Medulla oblongata (tissue), 1 donor: ENCODE measurements around the gene VIM.

Experiments used
- DNase-seq: peaks from one replicate; pipeline ENCODE4 v3.0.0-alpha.2; 2015; ENCODE audit errors: extremely low spot score

Gene VIM

GRCh38 chr10:17228091-17229015, at the start of gene VIM:
TSS of gene VIM (plus strand) at chr10:17228241. CDS start at chr10:17229423, 1,182 bp downstream.
- peak; percentile 54 for DNase-seq

DNA sequence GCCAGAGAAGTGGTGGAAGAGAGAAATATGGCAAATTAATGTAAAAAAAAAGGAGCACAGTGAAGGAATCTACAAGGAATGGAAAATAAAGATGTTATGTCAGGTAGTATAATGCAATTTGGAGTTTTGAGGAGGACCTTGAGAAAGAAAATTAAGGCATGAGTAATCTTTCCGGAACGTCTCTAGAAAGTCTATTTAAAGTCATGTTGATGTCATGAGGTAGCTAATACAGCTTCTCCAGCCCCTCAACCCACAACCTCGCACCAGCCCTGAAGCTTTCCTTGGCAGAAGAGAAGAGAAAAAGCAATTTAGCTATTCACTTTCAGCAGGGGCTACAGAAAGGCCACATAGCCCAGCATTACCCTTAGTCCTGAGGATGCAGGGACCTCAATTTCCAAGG, 49.0 kb upstream of the VIM start:
- DNase-seq: no peak

- no peak for DNase-seq
Measured at GRCh38 chr10:17181110-17181509, 46.9 kb upstream of the VIM start.

DNA sequence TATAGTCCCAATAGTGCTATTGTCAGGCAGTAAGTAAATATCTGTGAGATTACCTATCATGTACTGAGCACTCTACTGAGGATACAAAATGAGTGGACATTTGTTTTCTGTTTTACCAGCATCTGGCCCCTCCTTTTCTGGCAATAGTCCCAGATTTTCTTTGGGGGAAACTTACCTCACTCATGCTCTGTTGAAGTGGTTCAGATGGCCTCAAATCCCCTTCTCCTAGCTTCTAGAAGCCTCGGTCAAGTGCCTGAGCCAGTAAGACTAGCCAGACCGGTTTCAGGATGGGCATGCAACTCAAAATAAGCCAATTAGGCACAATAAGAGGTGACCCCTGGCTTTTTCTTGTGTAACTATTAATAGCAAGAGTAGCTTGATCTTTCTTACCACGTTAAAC, 46.3 kb upstream of the VIM start:
- DNase-seq: no peak

- DNase-seq: no peak
Measured at GRCh38 chr10:17183110-17183509, 44.9 kb upstream of the VIM start.

DNA sequence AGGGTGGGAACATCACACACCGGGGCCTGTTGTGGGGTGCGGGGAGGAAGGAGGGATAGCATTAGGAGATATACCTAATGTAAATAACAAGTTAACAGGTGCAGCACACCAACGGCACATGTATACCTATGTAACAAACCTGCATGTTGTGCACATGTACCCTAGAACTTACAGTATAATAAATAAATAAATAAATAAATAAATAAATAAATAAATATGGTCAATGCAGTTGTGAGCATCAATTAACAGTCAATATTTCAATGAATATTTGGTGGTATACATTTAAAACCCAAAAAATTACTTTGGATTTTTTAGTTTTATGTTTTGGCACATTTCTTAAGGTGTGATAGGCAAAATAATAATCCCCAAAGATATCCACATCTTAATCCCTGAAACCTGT, 42.2 kb upstream of the VIM start:
- no peak for DNase-seq

GRCh38 chr10:17188644-17189172, 39.3 kb upstream of the VIM start:
- DNase-seq: no peak

- DNase-seq: no peak
Measured at GRCh38 chr10:17190602-17191001, 37.4 kb upstream of the VIM start.

DNA sequence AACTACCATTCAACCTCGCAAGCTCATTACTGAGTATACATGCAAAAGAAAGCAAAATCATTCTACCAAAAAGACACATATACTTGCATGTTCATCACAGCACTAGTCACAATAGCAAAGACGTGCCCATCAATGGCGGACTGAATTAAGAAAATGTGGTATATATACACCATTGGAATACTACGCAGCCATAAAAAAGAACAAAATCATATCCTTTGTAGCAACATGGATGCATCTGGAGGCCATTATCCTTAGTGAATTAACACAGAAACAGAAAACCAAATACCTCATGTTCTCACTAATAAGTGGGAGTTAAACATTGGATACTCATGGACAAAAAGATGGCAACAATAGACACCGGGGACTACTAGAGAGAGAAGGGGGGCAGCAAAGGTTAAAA, 33.0 kb upstream of the VIM start:
- DNase-seq: no peak

DNA sequence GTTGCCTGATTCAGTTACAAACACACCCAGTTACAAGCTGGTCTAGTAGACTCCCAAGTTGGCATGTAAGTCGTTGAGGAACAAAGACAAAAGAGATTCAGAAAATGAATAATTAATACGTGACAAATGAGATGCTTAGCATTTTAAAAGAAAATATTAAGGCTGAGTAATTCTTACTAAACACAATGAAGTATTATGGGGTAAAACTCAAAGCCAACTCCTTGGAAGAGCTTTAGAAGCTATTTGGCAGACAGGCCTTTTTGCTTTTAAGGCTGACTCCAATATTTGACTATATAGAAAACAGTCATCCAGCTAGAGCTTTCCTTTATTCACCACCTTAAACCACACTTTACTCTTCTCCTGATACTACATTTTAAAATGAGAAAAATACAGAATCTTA, 32.0 kb upstream of the VIM start:
- DNase-seq: no peak

DNA sequence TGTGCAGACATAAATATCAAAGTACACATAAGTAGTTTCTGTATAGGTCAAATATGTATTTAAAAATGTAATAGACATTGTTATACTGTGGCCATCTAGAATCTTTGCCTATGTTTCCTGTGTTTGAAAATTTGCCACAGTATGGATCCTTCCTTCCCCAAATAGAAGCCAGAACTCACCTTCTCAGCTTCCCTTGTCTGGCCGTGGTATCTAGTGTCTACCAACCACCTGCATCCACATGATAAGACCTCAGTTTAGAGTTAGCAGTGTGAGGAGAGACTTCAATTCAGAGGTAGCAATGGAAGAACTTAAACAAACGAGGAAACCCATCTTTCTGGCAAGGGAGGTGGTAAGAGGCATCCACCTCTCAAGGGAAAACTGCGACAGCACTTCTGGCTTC, 31.5 kb upstream of the VIM start:
- DNase-seq: no peak

DNA sequence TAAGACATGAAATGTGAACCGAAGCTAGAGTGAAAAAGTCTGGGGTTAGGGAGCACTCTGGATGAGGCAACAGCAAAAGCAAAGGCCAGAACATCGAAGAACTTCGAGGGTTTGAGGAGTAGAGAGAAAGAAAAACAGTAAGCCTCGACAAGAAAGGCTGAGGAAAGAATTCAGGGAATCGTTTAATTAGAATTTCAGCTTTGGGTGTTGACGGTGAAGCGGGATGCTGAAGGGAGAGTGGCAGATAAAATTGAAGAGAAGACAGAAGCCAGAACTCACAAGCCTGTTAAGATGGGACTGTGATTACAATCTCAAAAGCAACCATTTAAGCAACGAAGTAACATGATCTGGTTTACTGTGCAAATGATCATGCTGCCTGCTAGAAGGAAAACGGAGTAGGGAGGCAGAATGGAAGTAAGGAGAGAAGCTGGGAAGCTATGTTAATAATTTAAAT, 28.7 kb upstream of the VIM start:
- peak; percentile 20 for DNase-seq

- peak; percentile 43 for DNase-seq
Measured at GRCh38 chr10:17200001-17200911, 27.8 kb upstream of the VIM start.

GRCh38 chr10:17200912-17201793, 26.9 kb upstream of the VIM start, which contains the start of gene TRDMT1:
TSS of gene TRDMT1 (minus strand) at chr10:17201672. CDS start at chr10:17201634, 38 bp downstream.
- peak; percentile 88 for DNase-seq

GRCh38 chr10:17201794-17202116, 26.3 kb upstream of the VIM start:
- no peak for DNase-seq

DNA sequence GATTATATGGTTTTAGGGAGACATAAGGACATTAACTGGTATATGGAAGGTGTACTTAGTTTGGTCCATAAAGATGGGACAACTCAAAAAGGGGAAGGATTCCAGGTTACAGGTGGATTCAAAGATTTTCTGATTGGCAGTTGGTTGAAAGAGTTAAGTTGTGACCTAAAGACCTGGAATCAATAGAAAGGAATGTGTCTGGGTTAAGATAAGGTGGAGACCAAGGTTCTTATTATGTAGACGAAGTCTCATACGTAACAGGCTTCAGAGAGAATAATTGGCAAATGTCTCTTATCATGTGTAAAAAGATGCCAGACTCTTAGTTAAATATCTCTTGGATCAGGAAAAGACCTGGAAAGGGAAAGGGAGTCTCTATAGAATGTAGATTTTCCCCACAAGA, 25.5 kb upstream of the VIM start:
- no peak for DNase-seq

- DNase-seq: no peak
Measured at GRCh38 chr10:17202999-17203398, 25.0 kb upstream of the VIM start.

GRCh38 chr10:17203416-17203815, 24.6 kb upstream of the VIM start:
- DNase-seq: no peak

DNA sequence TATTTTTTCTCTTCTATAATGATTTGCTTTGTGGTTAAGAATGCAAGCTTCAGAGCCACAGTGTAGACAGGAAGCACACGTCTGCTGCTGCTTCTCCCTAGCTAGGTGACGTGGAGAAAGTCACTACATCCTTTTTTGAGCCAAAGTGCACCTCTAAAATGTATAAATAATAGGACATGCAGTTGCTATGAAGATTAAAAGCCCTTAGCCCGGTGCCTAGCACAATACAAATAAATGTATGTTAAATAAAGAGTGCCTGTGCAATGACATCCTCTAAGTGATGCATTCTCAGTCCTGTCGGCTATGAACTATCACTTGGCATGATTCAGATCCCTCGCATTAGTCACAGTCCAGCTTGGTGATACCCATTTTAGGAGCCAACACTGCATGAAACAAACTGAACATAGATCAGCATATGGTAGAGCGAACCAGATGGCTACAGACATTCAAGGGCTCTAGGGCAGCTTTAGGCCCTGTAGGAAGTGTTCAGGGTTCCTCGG, 21.8 kb upstream of the VIM start:
- no peak for DNase-seq

GRCh38 chr10:17208476-17208875, 19.6 kb upstream of the VIM start:
- DNase-seq: no peak

DNA sequence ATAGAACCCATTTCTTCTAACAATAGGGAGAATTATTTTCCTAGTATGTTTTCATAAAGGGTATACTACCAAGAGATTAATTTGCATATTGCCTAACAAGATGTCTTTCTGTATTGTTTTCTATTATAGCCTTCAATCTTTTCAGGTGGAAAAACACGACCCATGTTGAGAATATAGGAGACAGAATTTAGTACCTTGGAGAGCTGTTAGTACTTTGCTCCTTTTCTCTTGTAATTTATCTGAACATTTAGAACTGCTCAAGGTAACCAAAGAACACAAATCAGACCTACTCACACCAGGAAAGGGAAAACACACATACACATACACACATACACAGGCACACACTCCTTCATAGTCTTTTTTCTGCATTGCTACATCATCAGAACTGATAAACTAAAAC, 18.7 kb upstream of the VIM start:
- DNase-seq: no peak
